Activated T-helper 1 cell treated with anti-CD3 and anti-CD28 coated beads, Interleukin-12 subunit alpha, Interleukin-12 subunit beta, Interleukin-2, Interleukin-4 antibody, amounts not matched to agents 30 ng/mL and 10 ng/mL and 1 ng/mL, durations not matched to agents 14 hours and 24 hours and 36 hours (primary cell): ENCODE results near the gene VRK3. TPM values are rescaled to one million over a fixed set of nuclear protein-coding genes. Genes with fewer than 3 reads are reported as not detected.
A peak's percentile ranks its signal among the peaks of the same experiment; 100 is the strongest.

Source experiments
- DNase-seq: peaks from one replicate; pipeline ENCODE4 v3.0.0; 2021; ENCODE audit warnings: low spot score
- H3K27ac Mint-ChIP-seq: one replicate; pipeline ENCODE4 v1.8.0; 2021; ENCODE audit warnings: mild to moderate bottlenecking, mixed read lengths
- H3K27me3 Mint-ChIP-seq: one replicate; pipeline ENCODE4 v1.8.0; 2022; ENCODE audit warnings: mild to moderate bottlenecking, moderate library complexity, mixed read lengths; ENCODE audit not compliant: insufficient read depth
- H3K36me3 Mint-ChIP-seq: one replicate; pipeline ENCODE4 v1.8.0; 2021; ENCODE audit warnings: low read depth, mixed read lengths
- H3K4me1 Mint-ChIP-seq: one replicate; pipeline ENCODE4 v1.8.0; 2021; ENCODE audit warnings: low read depth, mixed read lengths
- H3K4me3 Mint-ChIP-seq: one replicate; pipeline ENCODE4 v1.8.0; 2021; ENCODE audit warnings: mild to moderate bottlenecking, moderate library complexity, mixed read lengths
- H3K9me3 Mint-ChIP-seq: one replicate; pipeline ENCODE4 v1.8.0; 2021; ENCODE audit warnings: mixed read lengths
- intact Hi-C: fragments of 100-400 bp; cut with micrococcal nuclease; formaldehyde crosslinking; loops from one replicate; pipeline ENCODE4 v1.15.1; 2024
- total RNA-seq: library from RNA; stranded (reverse); gene quantifications from 2 replicates; pipeline ENCODE4 v1.2.3, GENCODE V29; 2022

Gene VRK3
- total RNA-seq, 1 donor from 2014 or later, result 66.7 TPM

GRCh38 chr19:50024719-50025021 lies 502 bp downstream of the VRK3 start:
- H3K4me3 Mint-ChIP-seq, result peak overlapping the region; percentile 93
- H3K27ac Mint-ChIP-seq, result peak overlapping the region; percentile 99
- H3K36me3 Mint-ChIP-seq, result peaks cover 16% of the 10 kb centered on the region
- peaks cover 40% of the 10 kb centered on the region for H3K4me1 Mint-ChIP-seq
- intact Hi-C loops, result loop anchor here (1.0 to 5.0 kb wide), 14 partner anchors 20 to 1084 kb away; partner anchors contain the start of genes AKT1S1, CTU1, FUZ and JOSD2
- H3K9me3 Mint-ChIP-seq, result peaks cover 8% of the 10 kb centered on the region
- H3K27me3 Mint-ChIP-seq, result peaks cover 6% of the 10 kb centered on the region
- no peak for DNase-seq

GRCh38 chr19:50022823-50023222 lies 2.3 kb downstream of the VRK3 start:
- intact Hi-C loops, result no loop called here

DNA sequence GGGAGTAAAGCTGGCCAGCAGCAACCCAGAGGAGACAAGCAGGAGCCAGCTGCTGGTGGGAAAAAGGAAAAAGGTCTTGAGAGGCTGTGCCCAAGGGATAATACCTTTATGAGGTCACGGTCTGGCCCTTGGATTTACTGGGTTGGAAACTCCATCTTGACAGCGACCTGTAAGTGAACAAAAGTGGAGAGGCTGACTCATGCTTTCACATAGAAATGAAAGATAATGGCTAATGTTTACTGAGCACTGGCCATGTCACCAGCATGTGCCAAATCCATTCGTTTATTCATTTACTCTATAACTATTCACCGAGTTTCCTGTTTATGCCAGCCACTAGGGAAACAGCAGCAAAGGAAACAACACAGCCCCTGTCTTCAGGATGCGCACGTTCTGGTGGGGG lies 4.7 kb downstream of the VRK3 start:
- intact Hi-C loops, result no loop called here
- peaks cover 23% of the 10 kb centered on the region for H3K36me3 Mint-ChIP-seq
- H3K9me3 Mint-ChIP-seq, result peaks cover 5% of the 10 kb centered on the region
- peaks cover 22% of the 10 kb centered on the region for H3K4me1 Mint-ChIP-seq
- peaks cover 3% of the 10 kb centered on the region for H3K27me3 Mint-ChIP-seq
- no peak overlapping the region for H3K4me3 Mint-ChIP-seq
- no peak overlapping the region for H3K27ac Mint-ChIP-seq
- DNase-seq, result no peak

More at GRCh38 chr19:50022823-50023222, 2.3 kb downstream of the VRK3 start:
- Mint-ChIP-seq H3K4me3 (no peak overlapping the region), H3K27me3 (peaks cover 6% of the 10 kb centered on the region), H3K9me3 (peaks cover 8% of the 10 kb centered on the region), H3K36me3 (peaks cover 20% of the 10 kb centered on the region), H3K4me1 (peaks cover 40% of the 10 kb centered on the region), H3K27ac (no peak overlapping the region)
- no peak for DNase-seq

GRCh38 chr19:50016225-50016807 lies 8.9 kb downstream of the VRK3 start:
- DNase-seq, result no peak
- H3K27ac Mint-ChIP-seq, result no peak overlapping the region
- H3K36me3 Mint-ChIP-seq, result peaks cover 45% of the 10 kb centered on the region
- H3K4me3 Mint-ChIP-seq, result no peak overlapping the region
- peaks cover 7% of the 10 kb centered on the region for H3K4me1 Mint-ChIP-seq
- intact Hi-C loops, result no loop called here
- no peaks in the 10 kb centered on the region for H3K27me3 Mint-ChIP-seq
- H3K9me3 Mint-ChIP-seq, result peaks cover 5% of the 10 kb centered on the region

DNA sequence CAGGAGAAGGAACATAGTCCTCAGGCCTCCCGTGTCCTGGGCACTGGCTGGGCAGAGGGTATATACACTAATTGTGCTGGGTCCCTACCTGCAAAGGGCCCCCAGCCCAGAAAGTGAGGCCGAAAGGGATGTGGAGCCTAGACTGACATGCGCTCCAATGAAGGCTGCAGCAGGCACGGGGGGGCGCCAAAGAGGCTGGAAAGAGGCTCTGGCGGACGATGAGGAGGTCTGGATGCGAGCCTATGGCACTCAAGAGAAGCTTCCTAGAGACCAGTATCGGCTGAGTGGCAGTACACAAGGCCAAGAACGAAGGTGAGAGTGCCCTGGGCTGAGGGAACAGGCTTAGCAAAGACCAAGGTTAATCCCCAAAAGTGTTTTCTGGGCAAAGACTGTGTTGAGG lies 16.6 kb downstream of the VRK3 start:
- H3K27me3 Mint-ChIP-seq, result no peaks in the 10 kb centered on the region
- no peak overlapping the region for H3K4me3 Mint-ChIP-seq
- H3K4me1 Mint-ChIP-seq, result peaks cover 22% of the 10 kb centered on the region
- no peaks in the 10 kb centered on the region for H3K9me3 Mint-ChIP-seq
- DNase-seq, result no peak
- peaks cover 51% of the 10 kb centered on the region for H3K36me3 Mint-ChIP-seq
- H3K27ac Mint-ChIP-seq, result no peak overlapping the region
- intact Hi-C loops, result no loop called here

GRCh38 chr19:50007947-50008346 lies 17.2 kb downstream of the VRK3 start:
- H3K27ac Mint-ChIP-seq, result peak overlapping the region; percentile 57
- H3K27me3 Mint-ChIP-seq, result no peaks in the 10 kb centered on the region
- no peaks in the 10 kb centered on the region for H3K9me3 Mint-ChIP-seq
- H3K4me3 Mint-ChIP-seq, result no peak overlapping the region
- no peak for DNase-seq
- peaks cover 51% of the 10 kb centered on the region for H3K36me3 Mint-ChIP-seq
- H3K4me1 Mint-ChIP-seq, result peaks cover 27% of the 10 kb centered on the region
- intact Hi-C loops, result no loop called here

GRCh38 chr19:50007170-50007569 lies 18.0 kb downstream of the VRK3 start:
- H3K4me3 Mint-ChIP-seq, result no peak overlapping the region
- DNase-seq, result no peak
- no peak overlapping the region for H3K27ac Mint-ChIP-seq
- intact Hi-C loops, result no loop called here
- no peaks in the 10 kb centered on the region for H3K9me3 Mint-ChIP-seq
- H3K4me1 Mint-ChIP-seq, result peaks cover 27% of the 10 kb centered on the region
- peaks cover 56% of the 10 kb centered on the region for H3K36me3 Mint-ChIP-seq
- H3K27me3 Mint-ChIP-seq, result no peaks in the 10 kb centered on the region

GRCh38 chr19:50005428-50005827 lies 19.7 kb downstream of the VRK3 start:
- peaks cover 33% of the 10 kb centered on the region for H3K4me1 Mint-ChIP-seq
- H3K27ac Mint-ChIP-seq, result peak overlapping the region; percentile 58
- DNase-seq, result no peak
- intact Hi-C loops, result no loop called here
- no peak overlapping the region for H3K4me3 Mint-ChIP-seq
- no peaks in the 10 kb centered on the region for H3K9me3 Mint-ChIP-seq
- H3K27me3 Mint-ChIP-seq, result no peaks in the 10 kb centered on the region
- peaks cover 56% of the 10 kb centered on the region for H3K36me3 Mint-ChIP-seq

GRCh38 chr19:50003810-50004419 lies 21.3 kb downstream of the VRK3 start:
- peak; percentile 11 for DNase-seq

GRCh38 chr19:50003254-50003788 lies 21.9 kb downstream of the VRK3 start:
- no peak overlapping the region for H3K27ac Mint-ChIP-seq
- intact Hi-C loops, result no loop called here

More at GRCh38 chr19:50003810-50004419, 21.3 kb downstream of the VRK3 start:
- Mint-ChIP-seq H3K27ac (peak overlapping the region; percentile 62), H3K36me3 (peaks cover 63% of the 10 kb centered on the region), H3K9me3 (no peaks in the 10 kb centered on the region), H3K27me3 (no peaks in the 10 kb centered on the region), H3K4me3 (peak overlapping the region; percentile 15), H3K4me1 (peaks cover 33% of the 10 kb centered on the region)
- intact Hi-C loops, result loop anchor here (1.0 kb wide), 2 partner anchors 21 to 74 kb away; partner anchors contain the start of gene VRK3

DNA sequence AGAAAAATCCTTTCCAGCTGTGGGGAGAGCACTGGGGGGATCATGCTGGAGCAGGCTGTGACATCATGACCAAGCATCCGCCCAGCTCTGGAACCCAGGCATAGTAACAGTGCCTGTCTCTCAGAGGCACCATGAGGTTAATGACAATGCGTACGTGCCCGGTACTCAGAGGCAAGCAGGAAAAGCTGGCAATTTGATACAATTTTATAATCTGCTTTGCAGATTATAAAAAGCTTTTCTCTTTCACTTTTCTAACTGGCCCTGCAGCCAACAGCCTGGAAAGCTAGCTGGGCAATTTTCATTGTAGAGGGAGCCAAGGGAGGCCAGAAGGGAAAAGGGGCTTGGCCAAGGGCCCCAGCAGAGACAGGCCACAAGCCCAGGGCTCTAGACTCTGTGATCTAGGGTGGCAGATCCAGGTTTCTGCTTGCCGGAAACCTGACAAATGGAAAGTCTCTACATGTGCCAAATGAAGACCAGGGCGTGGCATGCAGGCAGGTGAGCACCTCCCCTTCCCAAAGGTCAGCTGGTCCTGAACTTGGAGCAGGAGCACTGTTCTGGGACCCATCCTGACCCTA lies 22.7 kb downstream of the VRK3 start:
- DNase-seq, result no peak
- Mint-ChIP-seq H3K27ac (no peak overlapping the region), H3K36me3 (peaks cover 58% of the 10 kb centered on the region), H3K4me1 (peaks cover 38% of the 10 kb centered on the region), H3K9me3 (no peaks in the 10 kb centered on the region), H3K4me3 (no peak overlapping the region), H3K27me3 (no peaks in the 10 kb centered on the region)
- intact Hi-C loops, result no loop called here

More at GRCh38 chr19:50003254-50003788, 21.9 kb downstream of the VRK3 start:
- Mint-ChIP-seq H3K9me3 (no peaks in the 10 kb centered on the region), H3K4me1 (peaks cover 33% of the 10 kb centered on the region), H3K27me3 (no peaks in the 10 kb centered on the region), H3K36me3 (peaks cover 59% of the 10 kb centered on the region), H3K4me3 (no peak overlapping the region)
- DNase-seq, result no peak

- no peak overlapping the region for H3K27ac Mint-ChIP-seq
- intact Hi-C loops, result no loop called here
Measured at GRCh38 chr19:50001775-50002174, 23.4 kb downstream of the VRK3 start.

DNA sequence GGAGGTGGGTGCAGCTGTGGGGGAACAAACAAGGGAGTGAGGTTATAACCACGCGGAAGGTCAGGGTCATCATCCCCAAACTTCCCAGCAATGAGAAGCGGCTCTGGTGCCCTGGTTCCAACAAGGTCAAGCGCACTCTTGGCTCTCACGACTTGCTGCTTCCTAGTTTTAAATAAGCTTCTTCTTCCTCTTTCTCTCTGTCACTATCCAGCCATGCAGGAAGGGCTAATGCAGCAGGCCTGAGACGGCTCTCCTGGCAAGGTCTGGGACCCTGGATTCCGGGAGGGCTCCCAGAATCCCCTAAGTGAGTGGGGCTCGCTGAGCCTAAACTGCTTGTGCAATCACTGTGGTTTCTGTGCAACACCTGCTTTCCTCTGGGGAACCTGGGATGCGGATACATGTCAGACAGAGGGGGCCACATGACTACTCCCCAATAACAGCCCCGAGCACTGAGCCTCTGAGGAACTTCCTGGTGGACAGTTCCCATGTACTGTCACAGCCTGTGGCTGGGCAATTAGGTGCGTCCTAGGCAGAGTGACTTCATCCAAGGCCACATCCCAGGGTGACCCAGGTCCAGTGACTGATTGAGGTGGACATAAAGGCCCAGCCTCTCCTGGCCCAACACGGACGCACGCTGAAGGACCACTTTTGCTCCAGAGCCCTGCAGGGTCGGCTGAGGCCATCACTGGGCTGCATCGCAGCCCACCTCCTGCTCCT lies 24.2 kb downstream of the VRK3 start:
- no peak for DNase-seq
- Mint-ChIP-seq H3K4me1 (peaks cover 38% of the 10 kb centered on the region), H3K4me3 (no peak overlapping the region), H3K27ac (peak overlapping the region; percentile 70), H3K36me3 (peaks cover 54% of the 10 kb centered on the region), H3K9me3 (no peaks in the 10 kb centered on the region), H3K27me3 (no peaks in the 10 kb centered on the region)
- intact Hi-C loops, result no loop called here

More at GRCh38 chr19:50001775-50002174, 23.4 kb downstream of the VRK3 start:
- no peak for DNase-seq
- Mint-ChIP-seq H3K36me3 (peaks cover 55% of the 10 kb centered on the region), H3K4me1 (peaks cover 38% of the 10 kb centered on the region), H3K27me3 (no peaks in the 10 kb centered on the region), H3K9me3 (no peaks in the 10 kb centered on the region), H3K4me3 (no peak overlapping the region)
